SU-DHL-6 (cell line): Measurements from ENCODE around the gene MAGEB10.

ENCODE experiments used
- H2AFZ ChIP-seq: fragments of 200-600 bp; sonication (generic); 2 replicates; pipeline ENCODE4 v1.6.1; 2014; ENCODE audit warnings: low read depth, mild to moderate bottlenecking, moderate library complexity, mixed read lengths, antibody characterized with exemption, low read length; ENCODE audit not compliant: severe bottlenecking
- H3F3A ChIP-seq: fragments of 200-600 bp; shearing (Covaris generic); 2 replicates; pipeline ENCODE4 v1.6.0; 2016; ENCODE audit warnings: antibody characterized with exemption, mild to moderate bottlenecking; ENCODE audit not compliant: insufficient read depth
- H3K27ac ChIP-seq: fragments of 200-600 bp; sonication (generic); 2 replicates; pipeline ENCODE4 v1.5.1; 2016; ENCODE audit warnings: low read depth, mild to moderate bottlenecking, low read length, moderate library complexity, mixed read lengths
- H3K27me3 ChIP-seq: fragments of 200-600 bp; sonication (generic), shearing (Covaris generic); 2 replicates; pipeline ENCODE4 v1.6.0; 2014; ENCODE audit warnings: mild to moderate bottlenecking, low read length
- H3K36me3 ChIP-seq: fragments of 200-600 bp; sonication (generic); 2 replicates; pipeline ENCODE4 v1.6.1; 2014; ENCODE audit warnings: mild to moderate bottlenecking, low read length, mixed read lengths
- H3K4me2 ChIP-seq: fragments of 300-600, 200-600 bp; shearing (Covaris generic), sonication (generic); 2 replicates; pipeline ENCODE4 v1.6.0; 2014; ENCODE audit warnings: low read length, low read depth, mild to moderate bottlenecking; ENCODE audit not compliant: poor library complexity, severe bottlenecking
- H3K4me3 ChIP-seq: fragments of 200-600 bp; sonication (generic); 2 replicates; pipeline ENCODE4 v1.5.1; 2014; ENCODE audit warnings: antibody characterized with exemption, low read length, mild to moderate bottlenecking, mixed read lengths; ENCODE audit not compliant: insufficient read depth, poor library complexity, severe bottlenecking
- H3K79me2 ChIP-seq: fragments of 200-600 bp; sonication (generic); 2 replicates; pipeline ENCODE4 v1.6.1; 2014; ENCODE audit warnings: mild to moderate bottlenecking, low read length, moderate library complexity; ENCODE audit not compliant: insufficient read depth
- H3K9ac ChIP-seq: fragments of 200-600 bp; sonication (generic); 2 replicates; pipeline ENCODE4 v1.7.0; 2014; ENCODE audit warnings: mild to moderate bottlenecking, low read length
- H3K9me2 ChIP-seq: fragments of 200-600 bp; sonication (generic); replicated peaks from 2 replicates; pipeline ENCODE4 v1.6.1; 2014; ENCODE audit warnings: low read length; ENCODE audit not compliant: insufficient read depth
- H3K9me3 ChIP-seq: fragments of 200-600 bp; sonication (generic); 2 replicates; pipeline ENCODE4 v1.6.1; 2014; ENCODE audit warnings: low read length, mixed read lengths; ENCODE audit not compliant: insufficient read depth
- H4K20me1 ChIP-seq: fragments of 200-600 bp; sonication (generic); 2 replicates; pipeline ENCODE4 v1.6.1; 2014; ENCODE audit warnings: low read depth, mild to moderate bottlenecking, antibody characterized with exemption, low read length, moderate library complexity, mixed read lengths
- CTCF ChIP-seq: fragments of 200-600 bp; sonication (generic); IDR thresholded peaks from one replicate; pipeline ENCODE4 v1.5.1; 2017; ENCODE audit warnings: antibody characterized with exemption, mild to moderate bottlenecking, low read length, moderate library complexity; ENCODE audit not compliant: insufficient read depth, poor library complexity, severe bottlenecking
- EZH2phosphoT487 ChIP-seq: fragments of 200-600 bp; sonication (generic), shearing (Covaris generic); conservative IDR thresholded peaks from 2 replicates; pipeline ENCODE4 v1.6.1; 2018; ENCODE audit warnings: mild to moderate bottlenecking, antibody characterized with exemption, low read length, moderate library complexity, mixed read lengths

The MAGEB10 gene, protein sequence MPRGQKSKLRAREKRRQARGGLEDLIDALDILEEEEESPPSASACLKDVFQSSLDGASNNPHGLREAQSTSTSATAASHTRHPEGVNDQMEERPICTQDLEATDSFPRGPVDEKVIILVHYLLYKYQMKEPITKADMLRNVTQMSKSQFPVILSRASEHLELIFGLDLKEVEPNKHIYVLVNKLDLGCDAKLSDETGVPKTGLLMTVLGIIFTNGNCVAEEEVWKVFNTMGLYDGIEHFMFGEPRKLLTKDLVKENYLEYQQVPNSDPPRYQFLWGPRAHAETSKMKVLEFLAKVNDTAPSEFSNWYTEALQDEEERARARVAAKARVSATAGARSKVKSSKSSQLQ

GRCh38 chrX:27807690-27808089 is at the start of gene MAGEB10:
TSS of gene MAGEB10 (plus strand) at chrX:27807990. CDS start at chrX:27821307, 13,317 bp downstream.
- H3K27ac ChIP-seq, result no peak within 1 kb of the TSS
- H3K9me2 ChIP-seq, result no peaks in the 10 kb centered on the region
- H3K9me3 ChIP-seq, result no peaks in the 10 kb centered on the region

DNA sequence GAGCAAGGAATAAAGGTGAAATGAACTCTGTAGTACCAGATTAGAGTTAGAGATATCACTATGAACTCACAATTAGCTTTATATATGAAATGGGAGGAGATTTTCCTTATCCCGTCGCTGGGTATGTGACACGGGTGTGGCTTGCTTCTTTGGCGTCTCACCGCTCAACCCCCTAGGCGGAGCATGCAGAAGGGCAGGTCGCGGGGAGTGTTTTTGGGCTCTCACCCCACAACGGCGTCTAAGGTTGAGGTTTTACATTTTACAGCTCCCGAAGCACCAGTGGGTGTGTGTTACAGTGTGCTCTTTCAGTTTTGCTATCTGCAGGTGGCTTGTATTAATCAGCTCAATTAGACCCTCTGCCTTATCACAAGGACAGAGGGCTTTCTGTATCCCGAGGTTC is 42.1 kb upstream of the MAGEB10 start:
- no peak for TF ChIP-seq CTCF
- no peak for TF ChIP-seq EZH2phosphoT487
- Histone ChIP-seq H2AFZ (no peak overlapping the region), H3K27me3 (no peaks in the 10 kb centered on the region), H3K36me3 (no peaks in the 10 kb centered on the region), H3K4me3 (no peak overlapping the region), H3K9ac (no peak overlapping the region), H3K4me2 (no peak overlapping the region), H3K27ac (no peak overlapping the region), H3K79me2 (no peaks in the 10 kb centered on the region), H3K9me2 (no peaks in the 10 kb centered on the region), H3F3A (no peaks in the 10 kb centered on the region), H4K20me1 (no peaks in the 10 kb centered on the region), H3K9me3 (no peaks in the 10 kb centered on the region)

More at GRCh38 chrX:27807690-27808089, at the start of gene MAGEB10:
- Histone ChIP-seq H2AFZ (no peak within 1 kb of the TSS), H4K20me1 (no peaks in the 10 kb centered on the region), H3F3A (no peaks in the 10 kb centered on the region), H3K79me2 (no peaks in the 10 kb centered on the region), H3K4me3 (no peak within 1 kb of the TSS), H3K36me3 (no peaks in the 10 kb centered on the region), H3K9ac (no peak within 1 kb of the TSS), H3K27me3 (no peaks in the 10 kb centered on the region), H3K4me2 (no peak within 1 kb of the TSS)
- TF ChIP-seq EZH2phosphoT487, result no peak

DNA sequence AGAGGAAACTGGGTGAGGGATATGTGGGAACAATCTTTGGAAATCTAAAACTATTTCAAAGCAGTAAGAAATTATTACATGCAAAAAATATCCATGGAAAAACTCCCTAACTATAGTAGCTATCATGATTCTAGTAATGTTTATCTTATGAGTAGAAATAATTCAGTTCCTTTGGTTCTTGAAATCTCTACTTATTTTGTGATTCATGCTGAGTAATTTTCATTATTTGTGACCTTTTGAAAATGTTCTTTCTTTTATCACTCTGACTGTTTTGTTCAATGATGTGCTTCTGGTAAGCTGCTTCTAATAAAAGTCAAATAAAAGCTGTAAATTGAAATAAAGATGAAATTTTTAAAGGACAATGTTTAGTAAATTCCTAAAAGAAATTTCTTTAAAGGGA is 40.4 kb upstream of the MAGEB10 start:
- Histone ChIP-seq H3K4me3 (no peak overlapping the region), H3K9ac (no peak overlapping the region), H3K36me3 (no peaks in the 10 kb centered on the region), H3K27me3 (no peaks in the 10 kb centered on the region), H3K9me2 (no peaks in the 10 kb centered on the region), H3K4me2 (no peak overlapping the region), H3K9me3 (no peaks in the 10 kb centered on the region), H3K27ac (no peak overlapping the region), H3K79me2 (no peaks in the 10 kb centered on the region), H4K20me1 (no peaks in the 10 kb centered on the region), H3F3A (no peaks in the 10 kb centered on the region), H2AFZ (no peak overlapping the region)
- TF ChIP-seq EZH2phosphoT487, result no peak
- TF ChIP-seq CTCF, result no peak

- Histone ChIP-seq H3K9ac (no peak overlapping the region), H3K9me2 (no peaks in the 10 kb centered on the region), H3K27me3 (no peaks in the 10 kb centered on the region), H2AFZ (no peak overlapping the region), H3K27ac (no peak overlapping the region), H3K9me3 (no peaks in the 10 kb centered on the region), H3K4me3 (no peak overlapping the region), H4K20me1 (no peaks in the 10 kb centered on the region), H3K36me3 (no peaks in the 10 kb centered on the region), H3K79me2 (no peaks in the 10 kb centered on the region), H3K4me2 (no peak overlapping the region), H3F3A (no peaks in the 10 kb centered on the region)
- no peak for TF ChIP-seq EZH2phosphoT487
- TF ChIP-seq CTCF, result no peak
Measured at GRCh38 chrX:27775984-27776383, 31.8 kb upstream of the MAGEB10 start.
